ENCODE data around the gene OLIG2.
A peak's percentile ranks its signal among the peaks of the same experiment; 100 is the strongest.

Gene OLIG2

GRCh38 chr21:32990666-32991065, 35.1 kb upstream of the OLIG2 start:
- no peak for TF ChIP-seq CTCF (conservative IDR thresholded peaks at IDR 0.05; ENCODE audit: low read depth, low read length)
- DNase-seq (ENCODE audit: low read depth), result no peak
- H3K4me3 ChIP-seq (ENCODE audit: low read depth, low read length), result no peak overlapping the region

- TF ChIP-seq CTCF (conservative IDR thresholded peaks at IDR 0.05; ENCODE audit: low read depth, low read length), result no peak
- H3K4me3 ChIP-seq (ENCODE audit: low read depth, low read length), result no peak overlapping the region
- no peak for DNase-seq (ENCODE audit: low read depth)
Observed at GRCh38 chr21:32991361-32991760, 34.4 kb upstream of the OLIG2 start.

- no peak overlapping the region for H3K4me3 ChIP-seq (ENCODE audit: low read depth, low read length)
- DNase-seq (ENCODE audit: low read depth), result no peak
- TF ChIP-seq CTCF (conservative IDR thresholded peaks at IDR 0.05; ENCODE audit: low read depth, low read length), result no peak
Observed at GRCh38 chr21:32993894-32994293, 31.8 kb upstream of the OLIG2 start.

GRCh38 chr21:32994305-32994704, 31.4 kb upstream of the OLIG2 start:
- TF ChIP-seq CTCF (conservative IDR thresholded peaks at IDR 0.05; ENCODE audit: low read depth, low read length), result peak; percentile 74
- peak; percentile 52 for DNase-seq (ENCODE audit: low read depth)
- H3K4me3 ChIP-seq (ENCODE audit: low read depth, low read length), result no peak overlapping the region

GRCh38 chr21:33007747-33008146, 18.0 kb upstream of the OLIG2 start:
- no peak for DNase-seq (ENCODE audit: low read depth)
- no peak overlapping the region for H3K4me3 ChIP-seq (ENCODE audit: low read depth, low read length)
- TF ChIP-seq CTCF (conservative IDR thresholded peaks at IDR 0.05; ENCODE audit: low read depth, low read length), result no peak

GRCh38 chr21:33008333-33009051, 17.2 kb upstream of the OLIG2 start:
- DNase-seq (ENCODE audit: low read depth), result no peak
- TF ChIP-seq CTCF (conservative IDR thresholded peaks at IDR 0.05; ENCODE audit: low read depth, low read length), result no peak
- no peak overlapping the region for H3K4me3 ChIP-seq (ENCODE audit: low read depth, low read length)

- no peak for DNase-seq (ENCODE audit: low read depth)
- TF ChIP-seq CTCF (conservative IDR thresholded peaks at IDR 0.05; ENCODE audit: low read depth, low read length), result no peak
Observed at GRCh38 chr21:33010931-33011330, 14.8 kb upstream of the OLIG2 start.

More at GRCh38 chr21:33010931-33011330, 14.8 kb upstream of the OLIG2 start:
- H3K4me3 ChIP-seq (ENCODE audit: low read depth, low read length), result no peak overlapping the region

Measured in choroid plexus epithelial cell (primary cell).